Hematopoietic multipotent progenitor cell treated with erythropoietin and hydrocortisone succinate and interleukin-3 and kit ligand, for 8 days (in vitro differentiated cells): ENCODE measurements around the gene DENND2C.

ENCODE experiments used
- DNase-seq: peaks from one replicate; pipeline ENCODE4 v3.0.0-alpha.2; 2015

Gene DENND2C

DNA sequence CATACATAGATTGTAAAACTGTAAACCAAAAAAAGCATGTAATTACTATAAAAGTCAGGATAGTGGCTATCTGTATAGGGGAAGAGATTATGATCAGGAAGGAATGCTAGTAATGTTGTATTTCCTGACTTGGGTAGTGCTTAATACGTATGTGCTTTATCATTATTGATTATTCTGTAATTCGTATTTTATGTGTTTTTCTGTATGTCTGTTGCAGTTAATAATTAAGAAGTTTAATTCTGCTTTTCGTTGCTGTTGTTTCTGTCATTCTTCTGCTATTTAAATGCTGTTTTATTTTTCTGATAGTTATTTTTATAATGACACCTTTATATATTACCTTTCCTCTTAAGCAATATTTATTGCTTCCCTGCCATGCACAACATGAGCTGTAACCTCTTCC is 129.6 kb downstream of the DENND2C start:
- no peak for DNase-seq

DNA sequence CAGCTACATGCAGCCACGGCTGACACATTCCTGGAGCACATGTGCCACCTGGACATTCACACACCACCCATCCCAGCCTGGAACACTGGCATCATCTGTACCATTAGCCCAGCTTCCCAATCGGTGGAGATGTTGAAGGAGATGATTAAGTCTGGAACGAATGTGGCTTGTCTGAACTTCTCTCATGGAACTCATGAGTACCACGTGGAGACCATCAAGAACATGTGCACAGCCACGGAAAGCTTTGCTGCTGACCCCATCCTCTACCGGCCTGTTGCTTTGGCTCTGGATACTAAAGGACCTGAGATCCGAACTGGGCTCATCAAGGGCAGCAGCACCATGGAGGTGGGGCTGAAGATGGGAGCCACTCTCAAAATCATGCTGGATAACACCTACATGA is 133.8 kb downstream of the DENND2C start:
- no peak for DNase-seq

DNA sequence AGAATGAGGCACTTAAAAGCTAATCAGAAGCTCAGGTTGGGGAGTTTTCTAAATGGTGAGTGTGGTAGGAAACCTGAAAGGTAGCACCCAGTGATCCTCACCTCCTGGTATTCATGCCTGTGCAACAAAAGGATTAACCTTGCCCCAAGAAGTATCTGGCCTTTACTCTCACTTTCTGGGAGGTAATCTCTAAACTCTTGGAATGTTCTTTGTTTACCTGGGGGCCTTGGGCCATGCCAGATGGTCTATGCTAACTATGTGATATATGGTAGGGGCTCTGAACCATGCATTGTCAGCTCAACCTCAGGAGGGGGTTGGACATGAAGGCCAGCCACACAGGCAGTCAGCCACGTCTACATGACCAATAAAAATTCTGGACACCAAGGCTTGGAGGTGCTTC is 134.4 kb downstream of the DENND2C start:
- DNase-seq, result no peak
